ENCODE measurements around the gene CCT7. TPM values are rescaled to one million over a fixed set of nuclear protein-coding genes. Genes with fewer than 3 reads are reported as not detected.

CCT7 gene
- total RNA-seq, 1 donor from 2014 or later: 696 TPM

DNA sequence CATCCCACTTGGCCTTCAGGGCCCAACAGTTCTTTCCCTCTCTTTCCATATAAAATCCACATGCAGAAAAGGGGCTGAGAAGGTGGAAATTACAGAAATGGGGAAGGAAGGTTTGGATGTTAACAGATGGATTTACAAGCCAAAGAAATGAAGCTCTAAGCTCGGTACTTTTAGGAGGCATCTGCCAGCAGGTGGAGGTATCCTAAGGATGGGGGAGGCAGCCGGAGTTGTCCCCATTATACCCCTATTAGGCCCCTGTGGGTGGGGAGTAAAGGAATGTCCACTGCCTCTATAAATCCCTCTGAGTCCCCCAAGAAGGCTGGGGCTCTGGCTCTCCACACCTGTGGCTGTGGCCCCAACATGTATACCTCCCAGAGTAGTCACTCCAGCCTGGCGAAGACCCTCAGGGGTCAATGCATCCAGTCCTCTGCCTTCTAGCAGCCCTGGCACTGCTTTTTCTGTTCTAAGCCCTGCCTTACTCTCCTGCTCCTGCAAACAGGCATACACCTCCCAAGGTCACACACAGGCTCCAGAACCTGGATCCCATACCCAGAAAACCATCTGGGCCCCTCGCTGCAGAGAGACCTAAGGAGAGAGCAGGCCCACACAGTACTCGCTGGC is 48.9 kb downstream of the CCT7 start:
- peak overlapping the region; percentile 85 for H3K4me3 Mint-ChIP-seq
- intact Hi-C loops (cut with micrococcal nuclease): no loop called here

DNA sequence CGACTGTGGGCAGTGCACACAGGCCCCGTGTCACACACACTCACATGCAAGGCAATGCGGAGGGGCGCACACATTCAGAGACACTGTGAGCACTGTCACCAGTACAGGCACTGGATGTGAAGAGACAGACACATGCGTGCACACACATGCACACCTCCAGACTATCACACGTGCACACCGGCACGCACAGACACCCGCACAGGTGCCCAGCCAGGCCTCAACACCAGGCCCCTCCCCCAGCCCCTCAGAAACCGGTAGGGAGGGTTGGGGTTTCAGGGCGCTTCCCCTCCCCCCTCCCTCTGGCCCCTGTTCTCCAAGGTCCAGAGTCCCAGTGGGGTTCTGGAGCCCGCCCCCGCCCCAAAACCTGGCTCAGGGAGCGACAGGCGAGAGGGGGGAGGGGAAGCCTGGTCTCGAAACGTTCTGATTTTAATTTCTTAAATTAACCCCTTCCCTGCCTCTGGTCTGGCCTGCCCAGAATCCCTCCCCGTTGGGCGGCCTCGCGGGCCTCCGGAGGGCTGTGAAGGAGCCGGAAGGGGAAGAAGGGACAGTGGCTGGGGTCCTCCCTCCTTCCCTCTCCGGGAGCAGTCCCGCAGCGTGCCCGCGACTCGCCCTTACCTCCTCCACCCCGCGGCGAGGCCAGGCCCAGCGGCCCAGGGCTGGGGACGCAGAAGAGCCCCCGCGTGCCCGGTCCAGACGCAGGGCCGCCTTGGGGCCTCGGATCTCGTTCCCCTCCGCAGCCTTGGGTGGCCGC is 49.6 kb downstream of the CCT7 start:
- intact Hi-C loops (cut with micrococcal nuclease): loop anchor here (1.0 to 2.0 kb wide), 3 partner anchors 14 to 101 kb away; partner anchors contain the start of genes ALMS1 and CCT7
- Mint-ChIP-seq H3K36me3 (ENCODE audit: low read depth) (peaks cover 6% of the 10 kb centered on the region), H3K4me1 (peaks cover 27% of the 10 kb centered on the region), H3K27ac (peak overlapping the region; percentile 63), H3K27me3 (peaks cover 17% of the 10 kb centered on the region), H3K4me3 (peak overlapping the region; percentile 85), H3K9me3 (no peaks in the 10 kb centered on the region)
- peak; percentile 67 for DNase-seq

More for the DNA sequence above, 48.9 kb downstream of the CCT7 start:
- H3K27me3 Mint-ChIP-seq: peaks cover 10% of the 10 kb centered on the region
- no peak for DNase-seq
- no peaks in the 10 kb centered on the region for H3K9me3 Mint-ChIP-seq
- peaks cover 6% of the 10 kb centered on the region for H3K36me3 Mint-ChIP-seq (ENCODE audit: low read depth)
- H3K27ac Mint-ChIP-seq: peak overlapping the region; percentile 63
- peaks cover 27% of the 10 kb centered on the region for H3K4me1 Mint-ChIP-seq

DNA sequence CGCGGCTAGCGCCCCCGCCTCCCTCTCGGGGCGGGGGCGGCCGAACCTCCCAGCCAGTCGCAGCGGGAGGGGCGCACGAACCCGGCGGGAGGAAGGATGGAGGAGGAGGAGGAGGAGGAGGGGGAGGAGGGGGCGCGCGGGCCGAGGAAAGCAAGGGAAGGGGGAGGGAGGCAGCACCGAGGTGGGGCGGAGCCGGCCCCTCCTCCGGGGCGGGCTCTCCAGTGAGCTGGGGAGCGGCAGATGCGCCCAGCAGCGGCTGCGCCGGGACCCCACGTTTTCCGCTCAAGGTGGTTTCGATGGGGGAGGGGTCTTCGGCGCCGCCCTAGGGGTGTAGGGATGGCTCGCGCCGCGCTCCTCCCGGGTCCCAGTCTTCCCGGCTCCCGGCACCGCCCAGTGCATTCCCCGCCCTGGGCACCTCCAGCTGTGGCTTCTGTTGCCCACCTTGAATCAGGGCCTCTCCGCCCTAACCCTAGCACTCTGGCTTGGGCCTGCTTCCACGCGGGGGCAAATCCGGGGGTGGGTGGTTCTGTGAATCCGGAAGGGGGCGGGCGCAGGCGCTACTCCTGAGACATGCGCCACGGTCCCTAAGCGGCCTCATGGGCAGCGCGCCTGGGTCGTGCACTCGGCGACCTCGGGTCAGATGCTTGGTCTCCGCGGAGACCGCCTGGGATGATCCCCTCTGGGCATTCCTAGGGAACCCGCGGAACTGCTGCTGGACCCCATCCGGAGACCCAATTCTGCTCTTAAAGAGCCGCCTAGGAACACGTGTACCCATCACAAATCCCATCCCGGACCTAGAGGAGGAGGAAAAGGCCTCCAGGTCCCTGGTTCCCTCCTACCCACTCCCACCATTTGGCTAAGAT is 50.4 kb downstream of the CCT7 start, which contains the start of gene FBXO41:
TSS of gene FBXO41 (minus strand) at position 183 of the 863 bp plus-strand sequence. CDS start 14,848 bp downstream, outside the sequence.
- peaks cover 22% of the 10 kb centered on the region for H3K4me1 Mint-ChIP-seq
- DNase-seq: peak; percentile 93

DNA sequence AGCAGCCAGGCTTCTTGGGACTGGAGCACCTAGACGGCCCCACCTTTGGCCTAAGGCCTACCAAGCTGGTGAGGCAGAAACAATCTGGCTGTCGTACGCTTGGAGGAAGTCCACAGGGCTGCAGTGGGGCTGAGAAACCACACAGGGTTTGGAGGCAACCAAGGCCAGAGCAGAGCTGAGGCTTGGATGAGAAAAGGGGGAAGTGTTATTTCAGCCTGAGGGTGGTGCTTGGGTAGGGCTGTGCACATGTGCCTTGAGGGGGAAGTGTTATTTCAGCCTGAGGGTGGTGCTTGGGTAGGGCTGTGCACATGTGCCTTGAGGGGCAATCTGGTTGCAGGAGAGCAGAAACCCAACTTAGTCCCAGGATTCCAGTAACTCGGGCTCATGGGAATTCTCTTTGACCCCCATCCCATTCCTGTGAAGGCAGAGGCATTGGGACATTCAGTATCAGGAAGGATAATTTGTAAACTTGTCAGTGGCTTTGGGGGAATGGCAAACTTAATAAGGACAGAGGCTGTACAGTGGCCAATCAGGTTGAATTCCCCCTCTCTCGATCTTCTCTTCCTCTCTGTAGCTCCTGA is 51.1 kb downstream of the CCT7 start:
- no peaks in the 10 kb centered on the region for H3K9me3 Mint-ChIP-seq
- peaks cover 27% of the 10 kb centered on the region for H3K27me3 Mint-ChIP-seq
- intact Hi-C loops (cut with micrococcal nuclease): loop anchor here (1.0 to 2.0 kb wide), 2 partner anchors 8 to 100 kb away; partner anchors contain the start of genes ALMS1 and EGR4
- peaks cover 5% of the 10 kb centered on the region for H3K36me3 Mint-ChIP-seq (ENCODE audit: low read depth)
- H3K4me1 Mint-ChIP-seq: peaks cover 21% of the 10 kb centered on the region
- peak; percentile 64 for DNase-seq
- H3K4me3 Mint-ChIP-seq: peak overlapping the region; percentile 85
- peak overlapping the region; percentile 78 for H3K27ac Mint-ChIP-seq

More for the DNA sequence above, 50.4 kb downstream of the CCT7 start, which contains the start of gene FBXO41:
- H3K27me3 Mint-ChIP-seq: peaks cover 20% of the 10 kb centered on the region
- intact Hi-C loops (cut with micrococcal nuclease): loop anchor here (1.0 to 2.0 kb wide), 4 partner anchors 9 to 100 kb away; partner anchors contain the start of genes ALMS1, CCT7 and EGR4
- H3K36me3 Mint-ChIP-seq (ENCODE audit: low read depth): peaks cover 6% of the 10 kb centered on the region
- peak within 1 kb of the TSS; percentile 85 for H3K4me3 Mint-ChIP-seq
- H3K9me3 Mint-ChIP-seq: no peaks in the 10 kb centered on the region
- peak within 1 kb of the TSS; percentile 78 for H3K27ac Mint-ChIP-seq

DNA sequence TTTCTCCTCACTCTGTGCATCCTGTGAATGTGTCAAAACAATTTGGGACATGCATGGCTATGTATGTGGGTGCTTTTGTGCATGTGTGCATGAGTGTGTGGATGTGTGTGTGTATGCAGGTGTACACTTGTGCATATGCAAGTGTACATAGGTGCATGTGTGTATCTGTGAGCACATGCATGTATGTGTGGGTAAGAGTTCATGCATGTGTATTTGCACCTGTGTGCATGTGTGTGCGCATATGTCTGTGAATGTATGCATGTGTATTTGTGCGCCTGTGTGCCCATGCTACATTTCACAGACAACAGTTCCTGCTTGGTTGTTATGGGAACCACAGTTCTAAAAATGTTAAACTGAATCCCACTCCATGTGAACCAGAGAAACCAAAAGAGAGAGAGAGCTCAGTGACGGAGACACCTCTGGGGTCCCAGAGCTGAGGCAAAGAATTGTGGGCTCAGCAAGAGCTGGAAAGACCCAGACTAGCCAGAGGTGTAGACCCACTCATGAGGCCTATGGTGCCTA is 52.1 kb downstream of the CCT7 start:
- peak overlapping the region; percentile 85 for H3K4me3 Mint-ChIP-seq
- H3K4me1 Mint-ChIP-seq: peaks cover 25% of the 10 kb centered on the region
- peaks cover 36% of the 10 kb centered on the region for H3K27me3 Mint-ChIP-seq
- intact Hi-C loops (cut with micrococcal nuclease): no loop called here
- DNase-seq: no peak
- H3K9me3 Mint-ChIP-seq: no peaks in the 10 kb centered on the region
- peak overlapping the region; percentile 9 for H3K27ac Mint-ChIP-seq
- peaks cover 2% of the 10 kb centered on the region for H3K36me3 Mint-ChIP-seq (ENCODE audit: low read depth)

DNA sequence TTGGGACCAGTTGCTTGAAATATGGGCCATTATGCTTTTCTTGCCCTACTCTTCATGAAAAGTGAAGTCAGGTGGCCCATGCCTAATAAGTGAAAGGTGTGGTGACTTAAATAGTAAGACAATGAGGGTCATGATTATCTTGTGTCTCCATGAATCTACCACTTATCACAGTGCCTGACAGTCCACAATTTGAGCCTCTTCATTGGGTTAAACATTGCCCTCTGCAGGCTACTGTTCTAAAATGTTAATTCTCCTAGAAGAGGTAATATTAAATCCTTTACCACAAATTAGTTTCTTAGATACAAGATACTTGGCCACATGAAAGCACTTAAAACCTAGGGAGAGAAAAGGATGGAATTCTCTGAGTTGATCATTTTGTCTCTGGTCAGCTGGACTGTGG is 55.2 kb downstream of the CCT7 start:
- H3K27ac Mint-ChIP-seq: no peak overlapping the region
- intact Hi-C loops (cut with micrococcal nuclease): no loop called here
- H3K9me3 Mint-ChIP-seq: no peaks in the 10 kb centered on the region
- DNase-seq: no peak
- H3K27me3 Mint-ChIP-seq: peaks cover 51% of the 10 kb centered on the region
- no peaks in the 10 kb centered on the region for H3K36me3 Mint-ChIP-seq (ENCODE audit: low read depth)
- H3K4me1 Mint-ChIP-seq: peaks cover 20% of the 10 kb centered on the region
- no peak overlapping the region for H3K4me3 Mint-ChIP-seq

GRCh38 chr2:73290049-73290839 is 56.1 kb downstream of the CCT7 start:
- peak overlapping the region; percentile 55 for H3K27ac Mint-ChIP-seq
- DNase-seq: peak; percentile 87

GRCh38 chr2:73291093-73291460 is 57.0 kb downstream of the CCT7 start:
- H3K27me3 Mint-ChIP-seq: peaks cover 68% of the 10 kb centered on the region
- intact Hi-C loops (cut with micrococcal nuclease): loop anchor here (2.0 to 5.0 kb wide), 2 partner anchors 370 to 446 kb away; partner anchors contain the start of gene TPRKB

More at GRCh38 chr2:73290049-73290839, 56.1 kb downstream of the CCT7 start:
- Mint-ChIP-seq H3K4me3 (peak overlapping the region; percentile 36), H3K9me3 (no peaks in the 10 kb centered on the region), H3K36me3 (ENCODE audit: low read depth) (no peaks in the 10 kb centered on the region), H3K4me1 (peaks cover 15% of the 10 kb centered on the region), H3K27me3 (peaks cover 60% of the 10 kb centered on the region)
- intact Hi-C loops (cut with micrococcal nuclease): loop anchor here (2.0 to 5.0 kb wide), 2 partner anchors 369 to 447 kb away; partner anchors contain the start of gene TPRKB

GRCh38 chr2:73291461-73292315 is 57.6 kb downstream of the CCT7 start:
- H3K4me1 Mint-ChIP-seq: peaks cover 12% of the 10 kb centered on the region
- H3K9me3 Mint-ChIP-seq: no peaks in the 10 kb centered on the region
- intact Hi-C loops (cut with micrococcal nuclease): loop anchor here (2.0 to 5.0 kb wide), 2 partner anchors 371 to 446 kb away; partner anchors contain the start of gene TPRKB
- H3K27ac Mint-ChIP-seq: no peak overlapping the region
- H3K27me3 Mint-ChIP-seq: peaks cover 69% of the 10 kb centered on the region
- H3K36me3 Mint-ChIP-seq (ENCODE audit: low read depth): no peaks in the 10 kb centered on the region
- no peak for DNase-seq
- peak overlapping the region; percentile 77 for H3K4me3 Mint-ChIP-seq

More at GRCh38 chr2:73291093-73291460, 57.0 kb downstream of the CCT7 start:
- Mint-ChIP-seq H3K27ac (peak overlapping the region; percentile 27), H3K4me3 (peak overlapping the region; percentile 77), H3K4me1 (peaks cover 13% of the 10 kb centered on the region), H3K9me3 (no peaks in the 10 kb centered on the region), H3K36me3 (ENCODE audit: low read depth) (no peaks in the 10 kb centered on the region)
- peak; percentile 91 for DNase-seq

DNA sequence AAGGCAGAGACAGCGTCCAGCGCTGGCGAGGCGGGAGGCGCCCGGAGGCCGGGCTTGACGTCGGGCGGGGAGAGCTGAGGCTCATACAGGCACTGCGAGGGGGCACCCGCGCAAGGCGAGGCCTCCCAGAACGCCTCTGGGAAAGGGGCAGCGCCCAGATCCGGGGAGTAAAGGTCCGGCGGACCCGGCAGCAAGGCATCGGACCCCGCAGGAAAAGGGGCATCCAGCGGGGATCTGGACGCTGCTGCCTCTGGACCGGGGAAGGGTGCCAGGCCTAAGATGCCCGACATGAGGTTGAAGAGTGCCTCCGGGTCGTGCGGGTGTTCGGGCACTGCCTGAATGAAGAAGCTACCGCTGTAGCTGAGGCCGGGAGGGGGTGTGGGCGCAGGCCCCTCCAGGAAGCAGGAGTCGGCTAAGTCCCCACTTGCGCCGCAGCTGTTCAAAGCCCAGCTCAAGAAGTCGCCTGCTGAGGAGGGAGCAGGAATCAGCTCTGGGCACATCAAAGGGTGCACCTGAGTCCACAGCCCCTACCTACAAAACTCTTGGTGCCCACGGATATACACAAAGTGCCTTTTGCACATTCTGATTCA is 58.3 kb downstream of the CCT7 start:
- no peak overlapping the region for H3K27ac Mint-ChIP-seq
- peak; percentile 61 for DNase-seq
- peak overlapping the region; percentile 77 for H3K4me3 Mint-ChIP-seq
- peaks cover 12% of the 10 kb centered on the region for H3K4me1 Mint-ChIP-seq
- no peaks in the 10 kb centered on the region for H3K36me3 Mint-ChIP-seq (ENCODE audit: low read depth)
- intact Hi-C loops (cut with micrococcal nuclease): loop anchor here (5.0 kb wide), 1 partner anchor 445 kb away; the partner anchor contains the start of gene TPRKB
- H3K9me3 Mint-ChIP-seq: no peaks in the 10 kb centered on the region
- H3K27me3 Mint-ChIP-seq: peaks cover 73% of the 10 kb centered on the region

DNA sequence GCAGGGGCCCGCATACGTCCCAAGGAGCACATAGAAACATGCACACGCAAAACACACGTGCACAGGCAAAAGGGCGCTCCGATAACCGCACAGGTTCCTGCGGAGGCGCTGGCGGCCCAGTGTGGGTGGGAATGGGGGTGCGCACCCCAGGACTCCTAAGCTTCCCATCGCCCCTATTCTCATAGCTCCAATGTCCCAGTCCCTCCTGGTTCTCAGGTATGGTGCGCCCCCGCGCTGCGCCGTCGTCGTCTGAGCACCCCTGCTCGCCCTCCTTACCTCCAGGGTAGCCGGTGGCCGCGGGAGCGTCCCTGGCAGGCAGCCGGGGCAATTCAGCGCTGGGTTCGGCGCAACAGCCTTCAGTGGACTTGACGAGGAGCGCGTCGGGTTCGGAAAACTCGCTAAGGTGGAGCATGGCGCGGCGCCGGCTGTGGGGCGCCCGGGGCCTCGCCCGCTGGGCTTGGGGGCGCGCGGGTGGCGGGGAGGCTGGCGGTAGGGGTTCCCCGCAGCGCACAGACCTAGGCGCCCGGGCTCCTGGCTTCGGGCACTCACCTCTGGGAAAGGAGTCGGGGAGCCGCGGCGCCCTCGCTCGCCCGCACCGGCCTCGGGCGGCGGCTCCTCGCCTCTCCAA is 58.9 kb downstream of the CCT7 start:
- DNase-seq: peak; percentile 66
- Mint-ChIP-seq H3K4me3 (peak overlapping the region; percentile 81), H3K9me3 (no peaks in the 10 kb centered on the region), H3K27ac (no peak overlapping the region), H3K36me3 (ENCODE audit: low read depth) (no peaks in the 10 kb centered on the region), H3K27me3 (peaks cover 76% of the 10 kb centered on the region), H3K4me1 (peaks cover 12% of the 10 kb centered on the region)
- intact Hi-C loops (cut with micrococcal nuclease): loop anchor here (1.0 to 5.0 kb wide), 4 partner anchors 8 to 444 kb away; partner anchors contain the start of genes ALMS1, CCT7 and TPRKB
